SJCRH30 (cell line): Measurements from ENCODE around the gene WSB2. TPM values are rescaled to one million over a fixed set of nuclear protein-coding genes. Genes with fewer than 3 reads are reported as not detected.

Source experiments
- DNase-seq, 2 experiments: peaks; one replicate each; pipeline ENCODE4 v3.0.0-alpha.2; 2015 to 2020
- H3K27ac ChIP-seq: fragments of 250-450 bp; sonication (Bioruptor Pico); 2 replicates; pipeline ENCODE4 v1.5.1; 2020; ENCODE audit warnings: mild to moderate bottlenecking, moderate library complexity
- H3K27me3 ChIP-seq: fragments of 250-450 bp; sonication (Bioruptor Pico); 2 replicates; pipeline ENCODE4 v1.5.1; 2020; ENCODE audit warnings: mild to moderate bottlenecking, moderate library complexity
- H3K36me3 ChIP-seq: fragments of 250-450 bp; sonication (Bioruptor Pico); 2 replicates; pipeline ENCODE4 v1.5.1; 2020; ENCODE audit warnings: mild to moderate bottlenecking, moderate library complexity
- H3K4me1 ChIP-seq: fragments of 250-450 bp; sonication (Bioruptor Pico); 2 replicates; pipeline ENCODE4 v1.5.1; 2020; ENCODE audit warnings: mild to moderate bottlenecking, moderate library complexity
- H3K4me3 ChIP-seq: fragments of 250-450 bp; sonication (Bioruptor Pico); 2 replicates; pipeline ENCODE4 v1.5.1; 2020; ENCODE audit warnings: mild to moderate bottlenecking, moderate library complexity
- H3K9me3 ChIP-seq: fragments of 250-450 bp; sonication (Bioruptor Pico); replicated peaks from 2 replicates; pipeline ENCODE4 v1.5.1; 2020; ENCODE audit warnings: mild to moderate bottlenecking, moderate library complexity
- total RNA-seq: library from RNA; depleted of rRNA; stranded (reverse); fragments of >200 nt; shearing (Covaris generic); gene quantifications from 2 replicates; pipeline ENCODE4 v1.2.3, GENCODE V29; 2014; rRNA removed

WSB2 gene
- 102 and 104 TPM in 2 replicates for total RNA-seq

DNA sequence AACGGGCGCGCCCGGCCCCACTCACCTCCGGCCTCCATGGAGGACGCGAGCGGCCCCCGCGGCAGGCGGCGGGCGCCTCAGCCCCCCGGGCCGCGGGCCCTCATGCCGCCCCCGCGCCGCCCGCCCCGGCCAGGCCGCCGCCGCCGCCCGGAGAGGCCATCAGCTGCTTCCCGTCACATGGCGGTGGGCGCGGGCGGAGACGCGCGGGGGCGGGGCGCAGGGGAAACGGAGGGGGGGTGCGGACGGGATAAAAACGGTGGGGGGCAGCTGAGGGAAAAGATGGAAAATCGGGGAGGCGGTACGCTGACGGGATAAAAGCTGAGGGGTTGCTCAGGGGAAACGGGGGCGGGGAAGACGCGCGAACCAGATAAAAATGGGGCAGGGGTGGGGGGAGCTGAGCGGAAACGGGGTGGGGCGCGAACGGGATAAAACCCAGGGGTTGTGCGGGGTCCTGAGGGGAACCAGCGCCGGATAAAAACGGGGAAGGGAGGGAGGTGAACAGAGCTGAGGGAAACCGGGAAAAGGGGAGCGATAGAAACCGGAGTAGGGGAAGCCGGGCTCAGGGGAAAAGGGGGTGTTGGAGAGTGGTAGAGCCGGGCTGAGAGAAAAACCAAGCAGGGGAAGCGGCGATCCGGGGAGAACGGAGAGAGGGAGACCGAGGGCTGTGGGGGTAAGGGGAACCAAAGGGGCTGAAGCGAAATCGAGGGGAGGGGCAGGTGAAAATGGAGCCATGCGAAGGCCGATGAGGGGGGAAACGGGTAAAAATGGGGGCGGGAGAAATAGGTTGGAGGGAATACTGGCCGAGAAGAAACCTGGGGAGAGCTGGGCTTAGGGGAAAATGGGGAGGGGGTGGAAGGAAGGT is at the start of gene WSB2:
Gene WSB2, minus strand, starts transcription at position 169 of the 862 bp plus-strand sequence. Its CDS starts 131 bp downstream, at position 38.
- H3K36me3 ChIP-seq = no peaks in the 10 kb centered on the region

GRCh38 chr12:118109088-118109487 is 48.1 kb upstream of the WSB2 start:
- Histone ChIP-seq H3K27me3 (no peaks in the 10 kb centered on the region), H3K27ac (no peak overlapping the region), H3K4me3 (no peak overlapping the region), H3K4me1 (no peaks in the 10 kb centered on the region), H3K9me3 (no peaks in the 10 kb centered on the region), H3K36me3 (no peaks in the 10 kb centered on the region)
- peak; percentile 16 to 45 for DNase-seq

More for the DNA sequence above, at the start of gene WSB2:
- DNase-seq = peak; percentile 71 to 78
- peak within 1 kb of the TSS; percentile 91 for H3K27ac ChIP-seq
- peaks cover 2% of the 10 kb centered on the region; the same call in 1 of the 2 replicates for H3K4me1 ChIP-seq
- H3K9me3 ChIP-seq = no peaks in the 10 kb centered on the region
- peak within 1 kb of the TSS; percentile 74 for H3K4me3 ChIP-seq
- no peaks in the 10 kb centered on the region for H3K27me3 ChIP-seq

DNA sequence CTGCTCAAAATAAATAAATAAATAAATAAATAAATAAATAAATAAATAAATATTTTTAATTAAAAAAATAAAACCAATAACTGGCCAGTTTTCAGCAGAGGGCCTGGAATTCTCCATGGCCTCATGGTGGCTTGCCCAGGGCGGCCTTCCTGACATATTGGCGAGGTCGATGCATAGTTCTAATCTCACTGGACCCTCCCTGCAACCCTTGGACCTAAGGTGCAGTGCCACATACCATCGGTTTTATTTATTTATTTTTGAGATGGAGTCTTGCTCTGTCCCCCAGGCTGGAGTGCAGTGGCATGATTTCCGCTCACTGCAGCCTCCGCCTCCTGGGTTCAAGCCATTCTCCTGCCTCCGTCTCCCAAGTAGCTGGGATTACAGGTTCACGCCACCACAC is 46.7 kb upstream of the WSB2 start:
- Histone ChIP-seq H3K4me3 (no peak overlapping the region), H3K9me3 (no peaks in the 10 kb centered on the region), H3K27ac (no peak overlapping the region), H3K36me3 (no peaks in the 10 kb centered on the region), H3K27me3 (no peaks in the 10 kb centered on the region), H3K4me1 (no peaks in the 10 kb centered on the region)
- no peak for DNase-seq

DNA sequence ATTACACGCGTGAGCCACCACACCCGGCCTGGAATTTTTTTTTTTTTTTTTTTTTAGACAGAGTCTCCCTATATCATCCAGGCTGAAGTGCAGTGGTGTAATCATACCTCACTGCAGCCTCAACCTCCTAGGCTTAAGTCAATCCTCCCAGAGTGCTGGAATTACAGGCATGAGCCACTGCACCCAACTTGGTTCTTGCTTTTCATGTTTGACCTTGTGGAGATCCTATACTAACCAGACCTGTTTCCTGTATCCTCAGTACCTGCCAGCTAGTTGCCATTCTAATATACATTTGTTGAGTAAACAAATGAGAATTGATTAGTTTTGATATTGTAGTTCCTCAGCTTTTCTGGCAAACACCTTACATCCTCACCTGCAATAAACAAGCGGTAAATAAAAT is 46.0 kb upstream of the WSB2 start:
- no peak overlapping the region for H3K27ac ChIP-seq
- H3K9me3 ChIP-seq = no peaks in the 10 kb centered on the region
- DNase-seq = no peak
- H3K4me3 ChIP-seq = no peak overlapping the region
- no peaks in the 10 kb centered on the region for H3K36me3 ChIP-seq
- H3K4me1 ChIP-seq = no peaks in the 10 kb centered on the region
- no peaks in the 10 kb centered on the region for H3K27me3 ChIP-seq

DNA sequence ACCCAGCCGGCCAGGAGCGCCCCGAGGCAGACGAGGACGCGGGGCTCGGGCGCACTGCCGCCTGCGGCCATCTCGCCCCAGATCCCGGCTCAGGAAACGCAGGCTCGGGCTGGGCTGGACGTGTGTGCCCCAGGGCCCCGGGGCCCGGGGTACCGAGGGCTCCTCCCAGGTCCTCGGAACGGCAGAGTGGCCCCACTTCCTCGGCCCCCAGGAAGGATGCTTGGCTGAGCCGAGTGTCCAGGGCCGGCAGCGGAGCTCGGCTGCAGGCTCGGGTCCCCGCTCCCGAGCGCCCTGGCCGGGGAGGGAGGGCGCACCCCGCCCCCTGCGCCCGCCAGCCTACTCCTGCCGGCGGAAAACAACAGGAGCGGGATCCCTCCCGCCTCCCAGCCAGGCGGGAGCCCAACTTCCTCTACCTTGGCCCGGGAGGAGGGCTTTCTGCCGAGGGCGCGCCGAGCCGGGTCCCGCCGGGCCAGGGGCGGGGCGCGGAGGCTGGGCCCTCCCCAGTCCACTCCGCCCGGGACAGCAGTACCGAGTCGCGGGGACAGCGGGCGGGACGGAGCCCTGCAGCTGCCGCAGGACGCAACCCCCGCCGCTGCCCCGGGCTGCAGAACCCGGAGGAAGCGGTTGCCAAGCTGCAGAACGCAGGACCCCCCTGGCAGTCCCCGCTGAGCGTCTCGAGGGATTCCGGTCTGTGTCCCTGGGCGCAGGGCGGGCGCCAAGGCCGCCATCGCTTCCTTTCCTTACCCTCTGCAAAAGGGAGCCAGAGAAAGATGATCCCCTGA is 42.8 kb upstream of the WSB2 start, which contains the start of gene VSIG10:
Gene VSIG10, minus strand, starts transcription at position 411 of the 782 bp plus-strand sequence. Its CDS starts 340 bp downstream, at position 71.
- H3K36me3 ChIP-seq = no peaks in the 10 kb centered on the region
- peak within 1 kb of the TSS; percentile 65 for H3K27ac ChIP-seq

GRCh38 chr12:118103201-118103600 is 42.2 kb upstream of the WSB2 start:
- peak; percentile 39 to 47 for DNase-seq
- Histone ChIP-seq H3K4me1 (no peaks in the 10 kb centered on the region), H3K27ac (peak overlapping the region; percentile 65), H3K9me3 (no peaks in the 10 kb centered on the region), H3K4me3 (peak overlapping the region; percentile 80), H3K27me3 (no peaks in the 10 kb centered on the region), H3K36me3 (no peaks in the 10 kb centered on the region)

More for the DNA sequence above, 42.8 kb upstream of the WSB2 start, which contains the start of gene VSIG10:
- Histone ChIP-seq H3K9me3 (no peaks in the 10 kb centered on the region), H3K27me3 (no peaks in the 10 kb centered on the region), H3K4me1 (no peaks in the 10 kb centered on the region), H3K4me3 (peak within 1 kb of the TSS; percentile 80)
- peak; percentile 74 to 79 for DNase-seq

DNA sequence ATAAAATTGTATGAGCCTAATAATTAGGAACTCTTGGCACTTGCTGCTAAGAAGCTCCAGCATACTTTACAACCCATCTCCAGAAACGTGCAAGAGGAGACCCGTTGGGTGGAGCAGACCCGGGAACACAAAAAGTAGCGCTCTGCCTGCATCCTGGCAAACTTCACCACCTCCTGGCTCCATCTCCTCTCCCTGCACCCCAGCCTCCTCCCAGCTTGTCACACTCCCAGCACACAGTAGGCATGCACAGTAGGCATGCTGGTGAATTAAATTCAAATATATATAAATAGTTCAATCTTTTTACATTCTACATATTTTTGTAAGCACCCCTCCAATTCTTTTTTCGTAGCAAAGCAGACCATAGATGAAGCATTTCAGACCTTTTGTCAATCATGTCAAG is 41.6 kb upstream of the WSB2 start:
- Histone ChIP-seq H3K27ac (no peak overlapping the region), H3K9me3 (no peaks in the 10 kb centered on the region), H3K27me3 (no peaks in the 10 kb centered on the region), H3K4me3 (peak overlapping the region; percentile 80), H3K36me3 (no peaks in the 10 kb centered on the region), H3K4me1 (no peaks in the 10 kb centered on the region)
- no peak for DNase-seq

DNA sequence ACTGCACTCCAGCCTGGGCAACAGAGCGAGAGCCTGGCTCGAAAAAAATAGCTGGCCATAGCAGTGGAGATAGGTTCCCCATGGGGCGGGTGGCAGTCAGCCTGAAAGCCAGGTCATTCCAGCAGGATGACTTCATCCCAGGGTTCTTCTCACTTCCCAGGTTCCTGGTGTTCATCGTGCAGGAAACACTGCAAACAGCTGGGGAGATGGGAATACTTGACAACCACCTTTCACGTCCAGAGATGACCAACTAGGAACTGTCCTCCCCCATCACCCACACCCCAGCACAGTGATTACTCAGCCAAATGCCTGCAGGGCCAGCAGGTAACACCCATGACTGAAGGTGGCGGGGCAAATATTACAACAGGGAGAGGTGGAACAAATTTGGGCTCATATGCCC is 41.1 kb upstream of the WSB2 start:
- H3K27me3 ChIP-seq = no peaks in the 10 kb centered on the region
- no peaks in the 10 kb centered on the region for H3K9me3 ChIP-seq
- H3K4me3 ChIP-seq = no peak overlapping the region
- DNase-seq = peak; percentile 29 to 35
- H3K4me1 ChIP-seq = no peaks in the 10 kb centered on the region
- no peak overlapping the region for H3K27ac ChIP-seq
- no peaks in the 10 kb centered on the region for H3K36me3 ChIP-seq

- Histone ChIP-seq H3K27me3 (no peaks in the 10 kb centered on the region), H3K4me1 (no peaks in the 10 kb centered on the region), H3K9me3 (no peaks in the 10 kb centered on the region), H3K27ac (no peak overlapping the region), H3K36me3 (no peaks in the 10 kb centered on the region), H3K4me3 (no peak overlapping the region)
- no peak for DNase-seq
These were observed 40.1 kb upstream of the WSB2 start for GRCh38 chr12:118101051-118101450.

DNA sequence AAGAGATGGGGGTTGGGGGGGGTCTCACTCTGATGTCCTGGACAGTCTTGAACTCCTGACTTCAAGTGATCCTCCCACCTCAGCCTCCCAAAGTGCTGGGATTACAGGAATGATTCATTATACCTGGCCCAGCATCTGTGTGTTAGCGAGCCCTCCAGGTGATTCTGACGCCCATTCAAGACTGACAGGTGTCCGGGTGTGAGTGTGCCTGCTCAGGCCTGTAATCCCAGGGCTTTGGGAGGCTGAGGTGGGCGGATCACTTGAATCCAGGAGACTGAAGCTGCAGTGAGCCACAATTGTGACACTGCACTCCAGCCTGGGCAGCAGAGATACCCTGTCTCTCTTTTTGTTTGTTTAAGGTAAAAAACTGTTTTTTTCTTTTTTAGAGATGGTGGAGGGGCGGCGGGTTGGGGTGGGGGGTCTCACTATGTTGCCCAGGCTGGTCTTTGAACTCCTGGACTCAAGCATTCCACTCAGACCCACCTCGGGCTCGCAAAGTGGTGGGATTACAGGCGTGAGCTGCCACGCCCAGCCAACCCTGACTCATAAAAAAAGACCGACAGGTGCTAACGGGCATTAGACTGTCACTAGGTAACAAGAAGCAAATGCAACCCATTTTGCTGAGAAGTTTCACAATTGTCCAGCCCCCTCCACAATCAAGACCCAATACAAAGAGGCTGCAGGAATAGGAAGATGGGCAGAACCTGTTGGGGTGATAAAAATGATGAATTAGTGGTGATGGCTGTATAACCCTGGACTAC is 38.1 kb upstream of the WSB2 start:
- Histone ChIP-seq H3K27ac (no peak overlapping the region), H3K4me1 (no peaks in the 10 kb centered on the region), H3K9me3 (no peaks in the 10 kb centered on the region), H3K27me3 (no peaks in the 10 kb centered on the region), H3K36me3 (no peaks in the 10 kb centered on the region), H3K4me3 (no peak overlapping the region)
- DNase-seq = peak in 1 of 2 experiments; percentile 5

GRCh38 chr12:118098401-118098800 is 37.4 kb upstream of the WSB2 start:
- H3K4me3 ChIP-seq = no peak overlapping the region
- no peaks in the 10 kb centered on the region for H3K4me1 ChIP-seq
- H3K27me3 ChIP-seq = no peaks in the 10 kb centered on the region
- H3K36me3 ChIP-seq = no peaks in the 10 kb centered on the region
- DNase-seq = no peak
- no peaks in the 10 kb centered on the region for H3K9me3 ChIP-seq
- no peak overlapping the region for H3K27ac ChIP-seq

- Histone ChIP-seq H3K4me3 (no peak overlapping the region), H3K27me3 (no peaks in the 10 kb centered on the region), H3K36me3 (0 out of 2 replicates have a peak, but pooled peaks cover 2% of the 10 kb centered on the region), H3K27ac (no peak overlapping the region), H3K9me3 (no peaks in the 10 kb centered on the region), H3K4me1 (no peaks in the 10 kb centered on the region)
- DNase-seq = no peak
These were observed 33.1 kb upstream of the WSB2 start for GRCh38 chr12:118094039-118094438.

DNA sequence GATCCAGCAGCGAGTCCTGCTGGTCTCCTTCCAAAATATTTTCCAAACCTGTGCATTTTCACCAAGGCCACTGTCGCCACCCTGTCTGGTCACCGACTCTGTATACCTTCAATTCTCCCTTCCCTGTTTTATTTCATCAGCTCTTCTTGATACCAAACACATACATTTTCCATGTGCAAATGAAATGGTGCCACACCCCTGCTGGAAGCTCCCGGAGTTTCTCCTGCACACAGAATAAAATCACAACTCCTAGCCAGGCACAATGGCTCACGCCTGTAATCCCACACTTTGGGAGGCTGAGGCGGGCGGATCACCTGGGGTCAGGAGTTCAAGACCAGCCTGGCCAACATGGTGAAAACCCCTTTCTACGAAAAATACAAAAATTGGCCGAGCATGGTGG is 28.8 kb upstream of the WSB2 start:
- Histone ChIP-seq H3K27ac (no peak overlapping the region), H3K4me1 (no peaks in the 10 kb centered on the region), H3K9me3 (no peaks in the 10 kb centered on the region), H3K4me3 (no peak overlapping the region), H3K36me3 (0 out of 2 replicates have a peak, but pooled peaks cover 2% of the 10 kb centered on the region), H3K27me3 (no peaks in the 10 kb centered on the region)
- no peak for DNase-seq

- Histone ChIP-seq H3K4me3 (no peak overlapping the region), H3K4me1 (no peaks in the 10 kb centered on the region), H3K9me3 (no peaks in the 10 kb centered on the region), H3K27me3 (no peaks in the 10 kb centered on the region), H3K36me3 (peaks cover 3% of the 10 kb centered on the region; the same call in 1 of the 2 replicates), H3K27ac (no peak overlapping the region)
- DNase-seq = no peak
These were observed 21.2 kb upstream of the WSB2 start for GRCh38 chr12:118082161-118082560.
